GM21381 (cell line): Measurements from ENCODE around the gene CFAP99.

Experiments
- ATAC-seq: cut with Tn5 transposase; IDR thresholded peaks from one replicate; pipeline ENCODE4 v1.9.1; 2021; ENCODE audit warnings: mild to moderate bottlenecking, moderate library complexity; ENCODE audit not compliant: unreplicated experiment

CFAP99 gene

GRCh38 chr4:2409381-2409783 lies 9.4 kb upstream of the CFAP99 start:
- ATAC-seq, result no peak

DNA sequence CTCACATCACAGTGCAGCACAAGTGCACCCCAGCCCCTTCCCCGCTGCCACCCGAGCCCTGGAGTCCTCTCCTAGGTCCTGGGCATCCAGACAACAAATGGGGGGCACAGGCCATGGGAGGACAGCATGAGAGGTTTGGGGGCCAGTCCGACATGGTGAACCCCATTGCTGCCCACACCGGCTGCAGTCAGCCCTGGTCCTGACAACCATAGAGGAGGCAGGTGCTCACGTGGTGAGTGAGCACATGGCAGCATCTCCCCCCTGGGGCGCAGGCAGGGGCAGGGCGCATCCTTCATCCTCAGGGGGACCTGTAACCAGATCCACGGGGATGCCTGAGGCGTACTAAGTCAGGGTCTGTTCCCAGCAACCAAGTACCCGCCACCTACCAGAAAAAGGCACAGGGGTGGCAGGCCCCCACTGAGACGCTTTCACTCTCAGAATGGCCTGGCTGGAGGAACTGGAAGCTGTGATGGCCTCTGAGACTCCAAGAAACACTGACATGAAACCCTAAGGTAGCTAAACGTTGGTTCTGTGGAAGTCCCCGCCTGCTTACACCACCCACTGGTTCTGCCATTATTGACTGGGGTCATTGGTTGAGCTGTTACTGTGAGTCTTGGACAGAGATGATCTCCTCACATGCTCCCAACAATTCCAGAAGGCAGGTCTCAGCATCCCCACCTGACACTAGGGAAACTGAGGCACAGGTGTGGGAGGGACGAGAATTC lies 6.8 kb upstream of the CFAP99 start:
- ATAC-seq, result no peak

- peak; percentile 41 for ATAC-seq
Measured at GRCh38 chr4:2412534-2412884, 6.2 kb upstream of the CFAP99 start.

- peak; percentile 56 for ATAC-seq
Measured at GRCh38 chr4:2412885-2413716, 5.7 kb upstream of the CFAP99 start.

GRCh38 chr4:2413821-2414610 lies 4.7 kb upstream of the CFAP99 start:
- ATAC-seq, result no peak

DNA sequence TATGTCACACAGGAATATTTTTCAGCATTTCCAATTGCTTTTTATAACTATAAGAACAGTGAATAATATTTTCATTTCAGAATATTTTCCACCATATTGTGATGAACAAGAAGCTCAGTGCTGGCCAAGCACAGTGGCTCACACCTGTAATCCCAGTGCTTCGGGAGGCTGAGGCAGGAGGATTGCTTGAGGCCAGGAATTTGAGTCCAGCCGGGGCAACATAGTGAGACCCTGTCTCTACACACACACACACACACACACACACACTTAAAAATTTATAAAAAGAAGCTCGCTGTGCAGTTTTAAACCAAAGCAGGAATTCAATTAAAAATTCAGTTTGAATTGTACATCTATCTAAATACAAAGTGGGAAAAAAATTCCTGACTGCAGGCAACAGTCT lies 3.5 kb upstream of the CFAP99 start:
- no peak for ATAC-seq

DNA sequence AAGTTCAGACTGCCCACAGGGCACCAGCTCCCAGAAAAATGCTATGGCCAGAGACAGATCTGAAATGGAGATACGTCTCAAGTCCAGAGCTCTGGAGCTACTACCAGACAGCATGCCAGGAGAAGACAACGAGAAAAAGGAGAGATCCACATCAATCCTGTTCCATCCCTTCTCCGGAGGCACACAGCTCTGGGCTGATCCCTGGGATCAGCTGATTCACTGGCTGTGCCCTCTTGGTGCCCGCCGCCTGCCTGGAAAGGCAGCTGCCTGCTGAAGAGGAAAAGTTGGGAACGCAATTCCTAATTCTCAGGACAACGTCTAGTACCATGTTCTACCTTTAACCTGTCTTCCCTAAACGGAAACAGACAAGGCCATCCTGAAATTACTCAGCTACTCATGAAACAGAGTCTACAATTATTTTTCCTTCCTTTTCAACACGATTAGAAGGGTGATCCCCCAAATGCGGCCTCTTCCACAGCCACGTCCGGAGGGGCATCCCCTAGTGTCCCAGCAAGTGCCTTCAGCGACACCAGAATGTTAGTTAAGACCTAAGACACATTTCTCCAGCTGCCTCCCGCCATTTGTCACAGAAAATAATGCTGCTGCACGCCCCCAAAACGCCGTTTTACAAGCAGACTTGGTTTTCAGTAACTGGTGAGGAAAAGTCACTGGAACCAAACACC lies 2.7 kb upstream of the CFAP99 start:
- ATAC-seq, result no peak

GRCh38 chr4:2416564-2417225 lies 2.1 kb upstream of the CFAP99 start:
- no peak for ATAC-seq

- no peak for ATAC-seq
Measured at GRCh38 chr4:2417226-2417764, 1.5 kb upstream of the CFAP99 start.

DNA sequence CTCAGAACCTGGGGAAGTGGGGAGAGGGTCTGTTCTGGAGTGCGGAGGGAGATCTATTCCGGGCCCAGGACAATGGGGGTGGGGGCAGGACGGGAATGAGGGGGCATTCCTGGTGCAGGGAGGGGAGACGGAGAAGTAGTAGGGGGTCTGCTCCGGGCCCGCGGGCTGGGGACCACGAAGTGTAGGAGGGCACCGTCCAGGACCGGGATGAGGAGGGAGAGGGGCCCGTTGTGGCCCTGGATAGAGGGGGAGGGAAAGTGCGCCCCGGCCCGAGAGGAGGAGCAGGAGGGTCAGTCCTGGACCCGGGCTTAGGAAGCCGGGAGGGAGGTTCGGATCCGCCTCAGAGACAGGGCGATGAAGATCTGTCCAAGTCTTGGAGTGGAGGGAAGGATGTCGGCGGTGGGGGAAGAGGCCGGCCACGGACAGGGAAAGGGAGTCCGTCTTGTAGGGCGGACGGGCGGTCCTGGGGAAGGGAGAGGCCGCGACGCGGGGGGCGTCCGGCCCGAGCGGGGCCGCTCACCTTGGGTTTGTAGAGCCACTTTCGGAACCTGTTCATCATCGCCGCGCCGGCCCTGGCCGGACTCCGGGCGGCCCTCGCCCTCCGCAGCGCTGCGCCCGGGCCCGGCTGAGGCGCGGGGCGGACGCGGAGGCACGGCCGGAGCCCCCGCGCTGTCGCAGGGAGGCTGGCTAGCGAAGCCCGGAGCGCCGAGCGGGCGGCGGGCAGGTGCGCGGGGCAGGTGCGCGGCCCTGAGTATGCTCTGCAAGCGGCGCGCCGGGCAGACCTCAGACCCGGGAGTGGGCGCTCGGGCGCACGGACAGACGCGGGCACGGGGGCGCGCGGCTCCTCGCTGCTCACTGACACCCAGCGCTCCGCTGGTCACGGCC lies 748 bp upstream of the CFAP99 start, which contains the start of gene ZFYVE28:
ZFYVE28 (minus strand) TSS at position 881 of the 885 bp plus-strand sequence; CDS start at position 559, 322 bp downstream.
- no peak for ATAC-seq

- ATAC-seq, result no peak
Measured at GRCh38 chr4:2419814-2420213, 1.1 kb downstream of the CFAP99 start.

DNA sequence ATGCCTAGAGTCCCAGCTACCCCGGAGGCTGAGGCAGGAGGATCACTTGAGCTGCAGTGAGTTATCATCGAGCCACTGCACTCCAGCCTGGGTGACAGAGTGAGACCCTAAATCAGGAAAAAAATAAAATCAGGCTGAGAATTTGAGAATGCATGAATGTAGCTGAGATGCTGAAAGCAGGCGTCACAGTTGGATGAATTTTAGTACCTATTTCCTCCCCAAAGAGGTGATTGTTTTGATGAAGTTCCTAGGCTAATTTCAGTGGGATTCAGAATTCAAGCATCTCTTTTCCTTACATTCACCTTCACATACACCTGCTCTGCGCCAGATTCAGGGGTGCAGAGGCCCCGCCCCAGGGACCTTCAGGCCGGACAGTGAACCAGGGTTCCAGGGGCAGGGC lies 3.2 kb downstream of the CFAP99 start:
- ATAC-seq, result no peak

DNA sequence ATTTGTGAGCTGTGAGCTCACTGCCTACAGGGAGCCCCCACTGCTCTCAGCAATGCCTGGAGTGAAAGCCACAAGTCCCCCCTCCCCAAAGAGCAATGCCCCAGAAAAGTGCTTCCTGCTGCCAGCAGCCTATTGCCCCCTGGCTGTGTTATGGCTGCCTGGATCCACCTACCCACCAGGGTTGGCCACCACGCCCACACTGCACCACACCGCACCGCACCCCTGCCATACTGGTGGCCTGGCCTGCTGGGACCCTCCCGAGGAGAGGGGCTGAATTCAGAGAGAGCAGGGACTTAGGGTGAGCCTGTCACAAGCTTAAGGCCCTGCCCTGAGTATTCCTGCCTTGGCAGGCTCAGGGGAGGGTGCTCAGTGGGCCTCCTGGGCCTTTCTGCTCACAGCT lies 4.3 kb downstream of the CFAP99 start:
- ATAC-seq, result no peak

- ATAC-seq, result no peak
Measured at GRCh38 chr4:2423695-2424094, 4.9 kb downstream of the CFAP99 start.

DNA sequence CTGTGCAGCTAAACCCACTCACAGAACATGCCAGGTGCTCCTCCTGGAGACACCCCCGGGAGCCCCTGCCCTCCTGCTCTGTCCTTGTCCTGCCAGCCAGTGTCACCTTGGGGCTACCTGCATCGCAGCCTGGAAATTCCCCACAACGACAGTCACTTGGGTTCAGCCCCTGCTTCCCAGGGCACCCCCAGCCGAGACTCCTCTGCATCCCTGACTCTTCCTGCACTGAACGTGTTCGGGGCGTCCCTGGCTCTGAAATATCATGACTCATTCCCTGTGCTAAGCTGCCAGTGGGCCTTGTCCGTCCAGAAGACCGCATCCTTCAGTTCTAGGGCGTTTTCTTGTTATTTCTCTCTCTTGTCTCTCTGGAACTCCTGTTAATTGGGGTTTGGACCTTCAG lies 5.8 kb downstream of the CFAP99 start:
- no peak for ATAC-seq

DNA sequence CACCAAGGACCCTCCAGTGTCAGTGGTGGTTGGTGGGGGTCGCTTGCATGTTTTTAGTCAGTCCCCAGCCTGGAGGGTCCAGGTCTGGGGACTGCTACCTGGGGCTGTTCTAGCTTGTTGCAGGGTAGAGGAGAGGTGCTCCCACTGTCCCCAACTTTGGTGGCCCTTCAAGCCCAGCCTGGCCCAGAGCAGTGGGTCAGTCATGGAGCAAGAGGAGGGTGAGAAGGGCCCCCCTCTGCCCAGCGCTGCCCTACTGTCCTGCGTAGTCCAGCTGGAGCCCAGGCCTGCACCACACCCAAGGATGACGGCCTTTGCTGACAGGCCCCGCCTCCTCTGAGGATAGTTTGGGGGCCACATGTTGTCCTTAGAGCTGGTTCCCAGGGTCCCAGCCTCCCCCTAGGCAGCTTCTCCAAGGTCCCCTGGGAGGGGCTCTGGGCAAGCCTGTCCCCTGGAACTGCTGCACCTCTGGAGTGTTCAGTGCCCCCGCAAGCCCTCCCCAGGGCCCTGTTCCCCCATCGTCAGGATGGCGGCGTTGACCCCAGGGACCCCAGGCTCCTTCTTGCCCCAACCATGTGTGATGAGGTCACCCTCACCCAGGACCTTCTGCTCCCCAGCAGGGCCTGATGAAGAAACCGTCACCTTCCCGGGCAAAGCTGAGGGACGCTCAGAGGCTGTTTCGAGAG lies 6.8 kb downstream of the CFAP99 start:
- no peak for ATAC-seq

DNA sequence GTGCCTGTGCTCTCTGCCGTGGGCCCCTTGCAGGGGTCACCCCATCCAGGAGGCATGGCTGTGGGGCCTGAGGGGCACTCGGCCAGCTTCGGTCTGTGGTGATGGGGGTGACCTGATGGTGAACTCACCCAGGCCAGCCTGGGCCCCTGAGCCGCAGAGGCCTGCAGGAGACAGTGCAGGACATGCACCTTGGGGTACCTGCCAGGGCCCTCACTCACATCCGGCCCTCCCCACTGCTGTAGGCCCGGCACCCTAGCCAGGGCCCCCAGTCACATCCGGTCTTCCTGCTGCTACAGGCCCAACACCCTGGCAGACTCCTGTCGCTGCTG lies 7.3 kb downstream of the CFAP99 start:
- ATAC-seq, result no peak

DNA sequence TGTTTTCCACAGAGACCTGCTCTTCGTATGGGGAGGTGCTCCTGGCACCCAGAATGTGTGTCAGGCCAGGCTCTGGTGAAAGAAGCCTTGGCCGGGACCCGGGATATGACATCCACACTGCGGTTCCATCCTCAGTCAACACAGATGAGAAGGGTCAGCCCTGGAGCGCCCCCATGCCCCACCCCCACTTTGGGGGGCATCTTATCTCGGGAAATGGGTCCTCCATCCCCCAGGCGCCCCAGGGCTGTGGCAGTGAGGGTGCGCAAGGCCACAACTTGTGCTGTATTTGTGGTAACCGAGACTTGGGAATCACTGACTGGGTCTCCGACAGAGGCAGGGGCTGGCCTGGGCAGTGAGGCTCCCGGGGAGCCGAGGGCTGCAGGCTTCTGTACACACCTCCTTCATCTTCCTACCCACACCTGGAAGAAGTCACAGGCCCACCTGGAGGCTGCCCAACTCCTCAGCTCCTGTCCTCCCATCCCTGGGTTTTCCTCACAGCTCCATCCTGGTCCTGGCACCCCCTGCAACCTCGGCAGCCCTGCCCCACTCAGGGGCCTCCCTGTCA lies 8.0 kb downstream of the CFAP99 start:
- no peak for ATAC-seq
